NCI-H510A treated with DMSO at 0.1 percent for 48 hours (cell line): Measurements from ENCODE around the gene SCRN2.
A peak's percentile ranks its signal among the peaks of the same experiment; 100 is the strongest.

Source experiments
- DNase-seq: peaks from one replicate; lab custom pipeline; 2025; lab: John Stamatoyannopoulos, UW

SCRN2 gene

GRCh38 chr17:47846716-47847340 is 5.8 kb upstream of the SCRN2 start:
- DNase-seq = no peak

- DNase-seq = no peak
These were observed 4.6 kb upstream of the SCRN2 start for GRCh38 chr17:47845716-47846075.

GRCh38 chr17:47844814-47845715 is 4.0 kb upstream of the SCRN2 start:
- no peak for DNase-seq

- DNase-seq = no peak
These were observed 3.2 kb upstream of the SCRN2 start for GRCh38 chr17:47844227-47844626.

- no peak for DNase-seq
These were observed 2.3 kb upstream of the SCRN2 start for GRCh38 chr17:47843391-47843730.

- no peak for DNase-seq
These were observed 617 bp upstream of the SCRN2 start for GRCh38 chr17:47841488-47842291.

GRCh38 chr17:47840001-47840741 is 902 bp downstream of the SCRN2 start:
- no peak for DNase-seq

GRCh38 chr17:47839071-47839470 is 2.0 kb downstream of the SCRN2 start:
- DNase-seq = no peak

GRCh38 chr17:47838636-47839035 is 2.4 kb downstream of the SCRN2 start:
- no peak for DNase-seq

- no peak for DNase-seq
These were observed 3.6 kb downstream of the SCRN2 start for GRCh38 chr17:47837401-47838039.

- no peak for DNase-seq
These were observed 4.5 kb downstream of the SCRN2 start for GRCh38 chr17:47836601-47837000.

- DNase-seq = no peak
These were observed 6.3 kb downstream of the SCRN2 start for GRCh38 chr17:47834756-47835155.

- no peak for DNase-seq
These were observed 9.1 kb downstream of the SCRN2 start for GRCh38 chr17:47831934-47832327.

- peak; percentile 99 for DNase-seq
These were observed 9.8 kb downstream of the SCRN2 start, which contains the start of the genes LRRC46 and MRPL10 for GRCh38 chr17:47831003-47831933. Gene LRRC46 (plus strand): TSS chr17:47831670. CDS start chr17:47831990, 320 bp downstream. Gene MRPL10 (minus strand): TSS chr17:47831541. CDS start chr17:47831511, 30 bp downstream.

GRCh38 chr17:47830396-47831002 is 10.6 kb downstream of the SCRN2 start:
- no peak for DNase-seq

GRCh38 chr17:47829870-47830269 is 11.2 kb downstream of the SCRN2 start:
- DNase-seq = no peak

GRCh38 chr17:47823519-47823918 is 17.6 kb downstream of the SCRN2 start:
- no peak for DNase-seq

GRCh38 chr17:47822785-47823184 is 18.3 kb downstream of the SCRN2 start:
- DNase-seq = no peak

- peak; percentile 90 for DNase-seq
These were observed 19.4 kb downstream of the SCRN2 start, which contains the start of gene OSBPL7 for GRCh38 chr17:47821424-47822391. Gene OSBPL7 (minus strand): TSS chr17:47821794. CDS start chr17:47820278, 1,516 bp downstream.
